ENCODE results near the gene PRELP.

PRELP gene

DNA sequence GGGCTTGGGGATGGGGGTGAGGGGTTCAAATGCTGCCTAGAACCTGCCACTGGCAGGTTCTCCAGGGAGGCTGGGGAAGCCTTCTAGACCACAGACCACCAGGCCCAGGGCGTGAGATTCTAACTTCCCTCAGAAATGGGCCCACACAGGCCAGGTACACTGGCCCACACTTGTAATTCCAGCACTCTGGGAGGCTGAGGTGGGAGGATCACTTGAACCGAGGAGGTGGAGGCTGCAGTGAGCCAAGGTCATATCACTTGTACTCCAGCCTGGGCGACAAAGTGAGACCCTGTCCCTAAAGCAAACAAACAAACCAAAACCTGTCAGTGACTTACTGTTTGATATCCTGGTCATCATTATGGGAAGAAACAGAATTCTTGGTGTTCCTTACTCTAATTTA, 50.1 kb downstream of the PRELP start:
- no peak for DNase-seq (ENCODE audit: low read depth)

DNA sequence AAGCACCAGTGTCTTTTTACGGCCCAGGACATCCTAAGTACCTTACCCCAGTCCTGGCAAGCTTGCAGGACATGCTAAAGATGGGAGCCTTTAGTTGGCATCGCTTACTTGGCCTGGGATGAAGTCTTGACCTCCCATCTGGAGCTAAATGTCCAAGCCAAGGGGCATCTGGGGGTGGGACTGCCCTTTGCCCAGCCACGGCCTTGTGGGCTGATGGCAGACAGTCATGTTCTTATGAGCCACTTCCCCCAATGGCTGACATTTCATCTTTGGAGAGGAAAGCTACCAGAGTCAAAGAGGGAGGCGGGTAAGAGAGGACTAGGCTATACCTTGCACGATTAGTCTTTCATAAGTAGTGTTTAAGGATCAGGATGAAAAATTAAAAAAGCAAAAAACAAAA, 50.5 kb downstream of the PRELP start:
- no peak for DNase-seq (ENCODE audit: low read depth)

GRCh38 chr1:203526572-203526971, 51.0 kb downstream of the PRELP start:
- no peak for DNase-seq (ENCODE audit: low read depth)

GRCh38 chr1:203527013-203527412, 51.4 kb downstream of the PRELP start:
- DNase-seq (ENCODE audit: low read depth) = no peak

DNA sequence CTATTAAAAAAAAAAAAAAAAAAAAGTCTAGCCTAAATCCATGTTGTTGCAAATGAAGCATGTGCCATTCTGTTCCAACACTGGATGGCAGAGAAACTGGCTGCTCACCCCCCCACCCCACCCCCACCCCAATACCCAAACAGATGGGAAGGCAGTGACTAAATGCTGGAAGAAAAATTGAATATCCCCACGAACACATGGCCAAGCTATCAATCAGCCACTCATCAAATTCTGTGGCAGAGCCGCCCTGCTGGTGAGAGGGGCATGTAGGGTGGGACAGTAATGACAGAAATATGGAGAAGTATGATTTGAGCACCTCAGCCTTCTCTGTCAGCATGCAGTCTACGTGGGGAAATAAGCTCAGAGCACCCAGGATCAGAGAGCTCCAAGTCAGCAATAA, 52.5 kb downstream of the PRELP start:
- no peak for DNase-seq (ENCODE audit: low read depth)

- DNase-seq (ENCODE audit: low read depth) = no peak
These were observed 53.6 kb downstream of the PRELP start for GRCh38 chr1:203528976-203529835.

GRCh38 chr1:203531063-203531462, 55.5 kb downstream of the PRELP start:
- DNase-seq (ENCODE audit: low read depth) = no peak

DNA sequence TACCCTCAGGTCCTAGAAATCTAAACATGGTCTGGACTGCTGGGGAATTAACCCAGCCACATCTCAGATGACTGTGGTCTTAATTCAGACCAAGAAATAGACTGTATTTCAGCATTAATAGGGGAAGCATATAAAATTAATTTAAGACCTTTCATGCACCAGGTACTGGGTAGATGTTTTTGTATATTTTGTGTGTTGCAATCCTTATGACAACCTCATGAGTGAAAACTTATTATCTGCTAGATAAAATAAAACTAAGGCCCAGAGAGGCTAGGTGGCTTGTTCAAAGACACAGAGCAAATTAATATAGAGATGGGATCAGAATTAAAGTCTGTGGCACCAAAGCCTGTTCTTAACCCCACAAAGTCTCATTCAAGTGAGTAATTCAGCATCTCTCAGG, 58.4 kb downstream of the PRELP start:
- no peak for DNase-seq (ENCODE audit: low read depth)

DNA sequence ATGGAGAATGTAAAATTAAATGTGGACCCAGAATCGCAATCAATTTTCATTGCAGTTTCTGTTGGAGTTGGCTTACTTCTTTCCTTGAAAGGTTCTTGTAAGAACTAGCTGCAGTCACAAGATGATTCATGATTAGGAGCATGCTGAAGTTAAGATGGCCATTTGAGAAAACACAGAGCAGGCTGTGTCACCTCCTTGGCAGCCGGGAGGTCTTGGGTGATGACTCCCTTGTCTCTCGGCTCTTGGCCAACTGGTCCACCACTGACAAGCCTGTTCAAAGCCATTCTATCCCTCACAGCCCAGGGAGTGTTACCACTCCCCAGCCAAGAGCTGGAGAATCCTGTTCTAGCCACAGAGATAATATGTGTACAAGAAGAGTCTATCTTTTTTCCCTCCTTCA, 58.9 kb downstream of the PRELP start:
- DNase-seq (ENCODE audit: low read depth) = no peak

DNA sequence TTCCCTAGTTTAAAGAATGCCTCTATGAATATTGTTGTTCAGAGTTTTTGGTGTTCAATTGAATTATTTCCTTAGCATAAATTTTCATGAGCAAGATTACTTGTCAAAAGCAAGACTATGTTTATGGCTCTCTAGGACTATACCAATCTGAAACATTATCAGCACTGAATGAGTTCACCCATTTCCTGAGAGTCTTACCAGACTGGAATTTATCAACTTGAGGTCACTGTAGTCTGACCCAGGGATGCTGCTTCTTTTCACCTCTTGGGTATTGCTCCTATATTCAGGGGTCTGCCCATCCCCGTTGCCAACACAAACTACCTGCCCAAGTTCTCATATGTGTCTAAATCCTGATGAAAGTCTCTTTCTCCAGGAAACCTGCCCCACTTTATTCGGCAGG, 61.0 kb downstream of the PRELP start:
- DNase-seq (ENCODE audit: low read depth) = no peak

DNA sequence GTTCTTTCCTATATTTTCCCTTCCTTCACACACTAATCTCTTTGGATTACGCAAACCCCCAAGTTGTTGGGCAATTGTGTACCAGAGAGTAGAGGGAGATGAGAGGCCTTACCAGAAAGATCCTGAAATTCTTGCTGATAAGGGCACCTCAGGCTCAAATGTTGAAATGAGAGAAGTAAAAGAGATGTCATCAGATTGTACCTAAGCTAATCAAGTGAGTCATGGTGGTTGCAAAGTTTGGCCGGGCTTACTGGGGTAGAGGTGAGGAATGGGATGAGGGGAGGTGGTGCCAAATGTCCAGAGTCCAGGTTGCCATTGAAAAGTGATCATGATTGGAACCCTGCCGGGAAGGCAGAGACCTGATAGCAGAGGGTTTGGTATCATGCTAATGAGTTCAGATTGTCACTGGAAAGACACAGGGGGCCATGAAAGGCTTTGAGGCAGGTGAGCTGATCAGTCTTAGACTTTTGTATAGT, 61.4 kb downstream of the PRELP start:
- DNase-seq (ENCODE audit: low read depth) = no peak

DNA sequence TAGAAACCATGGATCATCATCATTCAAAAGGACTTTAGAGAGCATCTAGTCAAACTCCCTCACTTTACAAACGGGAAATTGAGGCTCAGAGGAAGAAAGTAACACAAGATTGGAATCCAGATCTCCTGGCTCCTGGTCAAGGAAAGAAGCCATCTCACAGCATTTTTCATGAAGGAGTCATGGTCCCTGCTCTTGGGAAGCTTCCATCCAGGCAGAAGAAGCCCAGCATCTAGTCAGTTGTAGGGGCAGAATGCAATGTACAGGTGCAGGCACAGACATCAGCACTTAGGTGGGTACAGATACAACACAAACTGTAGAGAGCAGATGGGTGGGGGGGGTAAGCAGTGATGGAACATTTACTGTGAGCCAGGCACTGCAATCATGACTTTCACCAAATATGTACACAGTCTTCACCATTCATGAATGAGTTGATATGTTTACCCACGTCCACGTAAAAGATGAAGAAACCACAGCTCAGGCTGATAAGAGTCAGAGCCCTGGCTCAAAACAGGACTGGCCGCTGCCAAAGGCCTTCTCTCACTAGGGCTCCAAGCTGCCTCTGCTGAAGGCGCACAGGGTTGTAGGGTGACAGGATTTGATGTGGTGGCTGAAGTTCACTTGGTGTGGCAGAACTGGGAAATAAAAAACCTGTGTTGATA, 62.3 kb downstream of the PRELP start:
- no peak for DNase-seq (ENCODE audit: low read depth)

DNA sequence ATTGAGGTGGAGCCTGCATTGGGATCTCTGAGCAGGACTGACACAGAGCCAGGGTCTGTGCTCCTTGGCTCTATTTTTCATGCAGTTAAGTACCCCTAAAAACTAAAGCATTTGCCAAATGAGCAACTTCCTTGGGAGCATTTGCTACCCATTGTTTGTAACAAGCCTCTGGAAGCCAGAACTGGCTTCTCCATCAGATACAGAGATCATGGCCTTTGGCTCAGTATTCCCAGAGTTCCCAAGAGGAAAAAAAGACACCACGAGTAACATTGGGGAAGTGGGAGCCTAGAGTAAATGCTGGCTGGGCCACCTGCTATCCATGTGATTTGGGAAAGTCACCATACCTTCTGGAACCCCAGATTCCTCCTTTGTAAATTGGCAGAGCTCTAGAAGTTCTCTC, 63.1 kb downstream of the PRELP start:
- DNase-seq (ENCODE audit: low read depth) = no peak

DNA sequence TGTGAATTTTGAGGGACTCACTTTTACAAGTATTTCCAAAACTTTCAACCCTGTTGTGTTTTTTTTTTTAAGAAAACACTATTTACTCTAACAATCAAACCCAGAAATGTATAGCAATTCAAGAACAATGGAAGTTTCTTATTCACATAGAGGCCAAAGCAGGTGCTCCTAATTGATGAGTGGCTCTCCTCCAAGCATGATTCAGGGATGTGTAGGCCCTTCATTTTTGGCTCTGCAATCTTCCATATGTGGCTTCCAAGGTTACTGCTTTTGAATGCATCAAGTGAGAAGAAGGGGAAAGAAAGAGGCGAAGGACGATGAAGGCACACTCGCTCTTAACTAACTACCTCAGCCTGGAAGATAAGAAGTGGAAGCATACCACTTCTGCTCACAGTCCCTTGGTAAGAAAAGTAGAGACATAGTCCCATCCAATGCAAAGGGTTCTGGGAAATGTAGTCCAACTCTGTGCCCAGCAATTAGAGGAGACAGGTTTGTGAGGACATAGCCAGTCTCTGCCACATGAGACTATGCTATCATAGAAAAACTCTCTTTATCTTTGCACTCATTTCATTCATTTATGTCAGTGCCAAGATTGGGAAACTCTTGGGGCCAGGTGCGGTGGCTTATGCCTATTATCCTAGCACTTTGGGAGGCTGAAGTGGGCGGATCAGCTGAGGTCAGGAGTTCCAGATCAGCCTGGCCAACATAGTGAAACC, 64.4 kb downstream of the PRELP start:
- no peak for DNase-seq (ENCODE audit: low read depth)
